CD4-positive, alpha-beta T cell treated with Interferon gamma for 1 hour (primary cell): ENCODE results near the gene STX5.
"Not testable (repeated sequence)": the region's sequence is repeated elsewhere in the genome, so short reads cannot be mapped to it uniquely, and the experiment has no call there.

Experiments
- DNase-seq: peaks from one replicate; pipeline ENCODE4 v3.0.0-alpha.2; 2020

The STX5 gene

GRCh38 chr11:62831520-62832335 lies at the start of gene STX5:
Gene STX5 (minus strand): TSS chr11:62832051. CDS start chr11:62831243, 808 bp downstream.
- peak; percentile 98 for DNase-seq

- DNase-seq, result peak; percentile 83
Measured at GRCh38 chr11:62880803-62881578, 49.1 kb upstream of the STX5 start, which contains the start of gene SLC3A2. Gene SLC3A2 (plus strand): TSS chr11:62880896. CDS start chr11:62881024, 128 bp downstream.

- DNase-seq, result peak; percentile 3
Measured at GRCh38 chr11:62880231-62880802, 48.5 kb upstream of the STX5 start.

GRCh38 chr11:62879235-62879978 lies 47.6 kb upstream of the STX5 start:
- no peak for DNase-seq

GRCh38 chr11:62876712-62877111 lies 44.9 kb upstream of the STX5 start:
- DNase-seq, result no peak

GRCh38 chr11:62875698-62876478 lies 44.0 kb upstream of the STX5 start:
- DNase-seq, result no peak

- DNase-seq, result no peak
Measured at GRCh38 chr11:62874851-62875250, 43.0 kb upstream of the STX5 start.

- no peak for DNase-seq
Measured at GRCh38 chr11:62865635-62866034, 33.8 kb upstream of the STX5 start.

GRCh38 chr11:62863687-62864335 lies 32.0 kb upstream of the STX5 start:
- DNase-seq, result no peak

- DNase-seq, result not testable (repeated sequence)
Measured at GRCh38 chr11:62861564-62862192, 29.8 kb upstream of the STX5 start.

- DNase-seq, result no peak
Measured at GRCh38 chr11:62860835-62861563, 29.1 kb upstream of the STX5 start.

- DNase-seq, result not testable (repeated sequence)
Measured at GRCh38 chr11:62859281-62859703, 27.4 kb upstream of the STX5 start.

- no peak for DNase-seq
Measured at GRCh38 chr11:62858201-62858600, 26.4 kb upstream of the STX5 start.

- DNase-seq, result no peak
Measured at GRCh38 chr11:62857541-62857982, 25.7 kb upstream of the STX5 start.

GRCh38 chr11:62856333-62856895 lies 24.6 kb upstream of the STX5 start:
- DNase-seq, result no peak

- DNase-seq, result peak; percentile 98
Measured at GRCh38 chr11:62855571-62856332, 23.9 kb upstream of the STX5 start.

- DNase-seq, result no peak
Measured at GRCh38 chr11:62854825-62855570, 23.1 kb upstream of the STX5 start.
